Liver (tissue), 3 donors: ENCODE measurements around the gene SWT1.

Experiments used
- ATF3 ChIP-seq: IDR thresholded peaks from 2 replicates; pipeline ENCODE4 v1.6.1; 2016; ENCODE audit warnings: antibody characterized with exemption
- RXRA ChIP-seq, 2 donors: IDR thresholded peaks; 2 replicates each; pipeline ENCODE4 v1.6.1; 2017 to 2018; ENCODE audit warnings: antibody characterized with exemption in 2 of 2, mild to moderate bottlenecking in 1 of 2
- TAF1 ChIP-seq: conservative IDR thresholded peaks from 2 replicates; pipeline ENCODE4 v1.6.1; 2016; ENCODE audit warnings: antibody characterized with exemption, mild to moderate bottlenecking
- TF ChIP-seq, protein P1 (sequence below): IDR thresholded peaks from 2 replicates; pipeline ENCODE4 v1.6.1; 2016; ENCODE audit warnings: antibody characterized with exemption, mild to moderate bottlenecking
- TF ChIP-seq, protein P2 (sequence below): fragments of 150-350 bp; IDR thresholded peaks from 2 replicates; pipeline ENCODE4 v1.5.1; 2017; ENCODE audit warnings: improper control_type of control experiment, low read depth, low read length; ENCODE audit not compliant: missing input control
- TF ChIP-seq, protein P3 (sequence below): IDR thresholded peaks from 2 replicates; pipeline ENCODE4 v1.6.1; 2016; ENCODE audit warnings: antibody characterized with exemption
- donor health status: healthy.
- donor health status: healthy.

GRCh38 chr1:185267701-185268100, 110.7 kb downstream of the SWT1 start:
- no peak for TF ChIP-seq RXRA (IDR thresholded peaks at IDR 0.05)
- TF ChIP-seq, protein P1, sequence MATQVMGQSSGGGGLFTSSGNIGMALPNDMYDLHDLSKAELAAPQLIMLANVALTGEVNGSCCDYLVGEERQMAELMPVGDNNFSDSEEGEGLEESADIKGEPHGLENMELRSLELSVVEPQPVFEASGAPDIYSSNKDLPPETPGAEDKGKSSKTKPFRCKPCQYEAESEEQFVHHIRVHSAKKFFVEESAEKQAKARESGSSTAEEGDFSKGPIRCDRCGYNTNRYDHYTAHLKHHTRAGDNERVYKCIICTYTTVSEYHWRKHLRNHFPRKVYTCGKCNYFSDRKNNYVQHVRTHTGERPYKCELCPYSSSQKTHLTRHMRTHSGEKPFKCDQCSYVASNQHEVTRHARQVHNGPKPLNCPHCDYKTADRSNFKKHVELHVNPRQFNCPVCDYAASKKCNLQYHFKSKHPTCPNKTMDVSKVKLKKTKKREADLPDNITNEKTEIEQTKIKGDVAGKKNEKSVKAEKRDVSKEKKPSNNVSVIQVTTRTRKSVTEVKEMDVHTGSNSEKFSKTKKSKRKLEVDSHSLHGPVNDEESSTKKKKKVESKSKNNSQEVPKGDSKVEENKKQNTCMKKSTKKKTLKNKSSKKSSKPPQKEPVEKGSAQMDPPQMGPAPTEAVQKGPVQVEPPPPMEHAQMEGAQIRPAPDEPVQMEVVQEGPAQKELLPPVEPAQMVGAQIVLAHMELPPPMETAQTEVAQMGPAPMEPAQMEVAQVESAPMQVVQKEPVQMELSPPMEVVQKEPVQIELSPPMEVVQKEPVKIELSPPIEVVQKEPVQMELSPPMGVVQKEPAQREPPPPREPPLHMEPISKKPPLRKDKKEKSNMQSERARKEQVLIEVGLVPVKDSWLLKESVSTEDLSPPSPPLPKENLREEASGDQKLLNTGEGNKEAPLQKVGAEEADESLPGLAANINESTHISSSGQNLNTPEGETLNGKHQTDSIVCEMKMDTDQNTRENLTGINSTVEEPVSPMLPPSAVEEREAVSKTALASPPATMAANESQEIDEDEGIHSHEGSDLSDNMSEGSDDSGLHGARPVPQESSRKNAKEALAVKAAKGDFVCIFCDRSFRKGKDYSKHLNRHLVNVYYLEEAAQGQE: no peak
- TF ChIP-seq, protein P2, sequence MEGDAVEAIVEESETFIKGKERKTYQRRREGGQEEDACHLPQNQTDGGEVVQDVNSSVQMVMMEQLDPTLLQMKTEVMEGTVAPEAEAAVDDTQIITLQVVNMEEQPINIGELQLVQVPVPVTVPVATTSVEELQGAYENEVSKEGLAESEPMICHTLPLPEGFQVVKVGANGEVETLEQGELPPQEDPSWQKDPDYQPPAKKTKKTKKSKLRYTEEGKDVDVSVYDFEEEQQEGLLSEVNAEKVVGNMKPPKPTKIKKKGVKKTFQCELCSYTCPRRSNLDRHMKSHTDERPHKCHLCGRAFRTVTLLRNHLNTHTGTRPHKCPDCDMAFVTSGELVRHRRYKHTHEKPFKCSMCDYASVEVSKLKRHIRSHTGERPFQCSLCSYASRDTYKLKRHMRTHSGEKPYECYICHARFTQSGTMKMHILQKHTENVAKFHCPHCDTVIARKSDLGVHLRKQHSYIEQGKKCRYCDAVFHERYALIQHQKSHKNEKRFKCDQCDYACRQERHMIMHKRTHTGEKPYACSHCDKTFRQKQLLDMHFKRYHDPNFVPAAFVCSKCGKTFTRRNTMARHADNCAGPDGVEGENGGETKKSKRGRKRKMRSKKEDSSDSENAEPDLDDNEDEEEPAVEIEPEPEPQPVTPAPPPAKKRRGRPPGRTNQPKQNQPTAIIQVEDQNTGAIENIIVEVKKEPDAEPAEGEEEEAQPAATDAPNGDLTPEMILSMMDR: no peak
- TF ChIP-seq TAF1: no peak
- TF ChIP-seq, protein P3, sequence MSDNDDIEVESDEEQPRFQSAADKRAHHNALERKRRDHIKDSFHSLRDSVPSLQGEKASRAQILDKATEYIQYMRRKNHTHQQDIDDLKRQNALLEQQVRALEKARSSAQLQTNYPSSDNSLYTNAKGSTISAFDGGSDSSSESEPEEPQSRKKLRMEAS: no peak
- no peak for TF ChIP-seq ATF3
